ENCODE data around the gene RAB11FIP3.
"Not testable (repeated sequence)": the region's sequence is repeated elsewhere in the genome, so short reads cannot be mapped to it uniquely, and the experiment has no call there.

RAB11FIP3 gene

GRCh38 chr16:468068-468821 is 42.8 kb downstream of the RAB11FIP3 start:
- DNase-seq: no peak

GRCh38 chr16:469459-469858 is 44.0 kb downstream of the RAB11FIP3 start:
- DNase-seq: not testable (repeated sequence)

GRCh38 chr16:470418-470817 is 45.0 kb downstream of the RAB11FIP3 start:
- no peak for DNase-seq

GRCh38 chr16:471353-472198 is 46.1 kb downstream of the RAB11FIP3 start:
- no peak for DNase-seq

GRCh38 chr16:472199-472504 is 46.7 kb downstream of the RAB11FIP3 start:
- no peak for DNase-seq

- no peak for DNase-seq
These were observed 47.9 kb downstream of the RAB11FIP3 start for GRCh38 chr16:473046-474043.

- no peak for DNase-seq
These were observed 49.1 kb downstream of the RAB11FIP3 start for GRCh38 chr16:474420-475122.

GRCh38 chr16:476039-476438 is 50.6 kb downstream of the RAB11FIP3 start:
- DNase-seq: no peak

GRCh38 chr16:477301-478157 is 52.1 kb downstream of the RAB11FIP3 start:
- DNase-seq: no peak

GRCh38 chr16:478287-478686 is 52.8 kb downstream of the RAB11FIP3 start:
- DNase-seq: not testable (repeated sequence)

GRCh38 chr16:482468-483185 is 57.2 kb downstream of the RAB11FIP3 start:
- DNase-seq: no peak

GRCh38 chr16:483341-484075 is 58.1 kb downstream of the RAB11FIP3 start:
- DNase-seq: no peak

- no peak for DNase-seq
These were observed 64.2 kb downstream of the RAB11FIP3 start for GRCh38 chr16:489606-490005.

- DNase-seq: no peak
These were observed 65.3 kb downstream of the RAB11FIP3 start for GRCh38 chr16:490768-491167.

- DNase-seq: no peak
These were observed 65.9 kb downstream of the RAB11FIP3 start for GRCh38 chr16:491220-491919.

- peak in 1 of 4 experiments; percentile 10 for DNase-seq
These were observed 66.9 kb downstream of the RAB11FIP3 start for GRCh38 chr16:492211-492875.

- not testable (repeated sequence) for DNase-seq
These were observed 69.2 kb downstream of the RAB11FIP3 start for GRCh38 chr16:494676-495075.

- DNase-seq: peak in 2 of 4 experiments; percentile 30 to 41
These were observed 69.8 kb downstream of the RAB11FIP3 start for GRCh38 chr16:495127-495748.

All from suppressor macrophage (primary cell).